HG03064 (cell line): ENCODE results near the gene MEDAG.

ENCODE experiments used
- ATAC-seq: cut with Tn5 transposase; IDR thresholded peaks from one replicate; pipeline ENCODE4 v1.9.1; 2021; ENCODE audit warnings: low read depth; ENCODE audit not compliant: unreplicated experiment

Gene MEDAG

GRCh38 chr13:30936971-30937370 lies 30.9 kb downstream of the MEDAG start:
- ATAC-seq = no peak

GRCh38 chr13:30943881-30944280 lies 37.8 kb downstream of the MEDAG start:
- ATAC-seq = no peak

GRCh38 chr13:30957258-30957943 lies 51.3 kb downstream of the MEDAG start:
- ATAC-seq = no peak

DNA sequence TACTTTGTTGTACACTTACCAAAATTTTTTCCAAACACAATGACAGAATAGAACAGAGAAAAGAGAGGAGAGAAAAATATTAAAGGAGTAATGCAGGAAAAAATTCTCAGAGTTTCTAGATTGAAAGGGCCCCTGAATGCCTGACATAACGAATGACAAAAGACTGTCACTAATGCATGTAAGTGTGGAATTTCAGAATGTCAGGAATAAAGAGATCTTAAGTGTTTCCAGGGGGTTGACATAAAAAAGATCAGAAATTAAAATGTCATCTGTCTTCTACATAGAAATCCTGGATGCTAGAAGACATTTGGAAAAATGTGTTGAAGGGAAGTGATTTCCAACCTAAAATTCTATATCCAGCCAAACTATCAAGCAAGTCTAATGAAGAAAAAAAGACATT lies 53.6 kb downstream of the MEDAG start:
- no peak for ATAC-seq

- ATAC-seq = no peak
Observed at GRCh38 chr13:30963791-30964190, 57.7 kb downstream of the MEDAG start.

- no peak for ATAC-seq
Observed at GRCh38 chr13:30965380-30965779, 59.3 kb downstream of the MEDAG start.

- ATAC-seq = no peak
Observed at GRCh38 chr13:30966101-30966500, 60.0 kb downstream of the MEDAG start.

GRCh38 chr13:30968846-30969245 lies 62.8 kb downstream of the MEDAG start:
- ATAC-seq = no peak

- no peak for ATAC-seq
Observed at GRCh38 chr13:30971575-30971974, 65.5 kb downstream of the MEDAG start.

DNA sequence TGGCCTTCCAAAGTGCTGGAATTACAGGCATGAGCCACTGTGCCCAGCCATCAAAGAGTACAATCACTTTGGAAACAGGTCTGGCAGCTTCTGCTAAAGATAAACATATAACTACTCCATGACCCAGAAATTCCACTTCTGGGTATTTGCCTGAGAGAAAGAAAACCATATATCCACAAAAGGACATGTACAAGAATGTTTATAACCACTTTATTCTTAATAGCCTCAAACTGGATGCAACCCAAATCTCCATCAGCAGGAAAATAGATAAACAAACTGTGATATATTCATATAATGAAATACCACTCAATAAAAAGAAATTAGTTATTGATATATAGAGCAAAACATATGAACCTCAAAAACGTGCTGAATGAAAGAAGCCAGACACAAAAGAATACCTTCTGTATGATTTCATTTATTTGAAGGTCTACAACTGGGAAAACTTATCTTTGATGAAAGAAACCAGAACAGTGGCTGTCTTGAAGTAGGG lies 66.9 kb downstream of the MEDAG start:
- no peak for ATAC-seq

DNA sequence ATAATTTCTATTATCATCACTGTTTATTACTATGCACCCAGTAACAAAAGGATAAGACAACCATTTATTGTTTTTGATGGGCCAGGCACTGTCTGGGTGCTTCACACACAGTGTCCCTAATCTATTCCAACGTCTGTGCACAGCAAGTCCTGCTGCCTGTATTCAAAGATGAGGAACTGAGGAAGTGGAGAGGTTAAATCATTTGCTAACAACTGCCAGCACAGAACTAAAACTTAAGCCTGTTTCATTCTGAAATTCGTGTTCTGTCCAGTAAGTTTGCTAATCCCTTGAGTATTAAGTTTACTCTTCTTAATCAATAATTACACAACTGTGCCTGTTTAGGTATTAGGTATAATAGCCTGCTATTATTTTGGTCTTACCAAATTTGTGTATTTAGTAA lies 68.3 kb downstream of the MEDAG start:
- no peak for ATAC-seq
